ENCODE measurements around the gene ITGA11. TPM values are rescaled to one million over a fixed set of nuclear protein-coding genes. Genes with fewer than 3 reads are reported as not detected.

The ITGA11 gene
- total RNA-seq, 1 donor from 2014 or later, result 3.1 TPM

DNA sequence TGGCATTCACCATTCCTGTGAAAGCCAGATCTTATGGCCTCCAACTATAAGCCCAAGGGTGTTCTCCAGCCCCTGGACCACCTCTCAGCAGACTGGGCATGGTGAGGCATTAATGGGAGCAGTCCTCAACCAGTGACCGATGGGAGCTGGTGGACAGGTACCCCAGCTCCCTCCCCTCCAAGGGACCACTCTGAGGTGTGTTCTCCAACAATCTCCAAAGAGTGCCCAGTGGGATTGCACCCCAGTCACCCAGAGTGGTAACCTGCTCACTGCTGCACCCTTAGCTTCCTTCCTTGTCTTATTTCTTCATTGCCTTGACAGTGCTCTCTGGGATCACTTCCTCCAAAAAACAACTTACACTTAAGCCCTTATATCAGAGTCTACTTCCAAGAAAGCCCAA, 8.2 kb upstream of the ITGA11 start:
- intact Hi-C loops (cut with micrococcal nuclease), result no loop called here
- no peaks in the 10 kb centered on the region for H3K9me3 Mint-ChIP-seq
- no peak overlapping the region for H3K27ac Mint-ChIP-seq
- peaks cover 69% of the 10 kb centered on the region for H3K27me3 Mint-ChIP-seq
- no peak overlapping the region for H3K4me3 Mint-ChIP-seq
- no peak for DNase-seq
- H3K4me1 Mint-ChIP-seq, result no peaks in the 10 kb centered on the region
- H3K36me3 Mint-ChIP-seq (ENCODE audit: low read depth), result no peaks in the 10 kb centered on the region

GRCh38 chr15:68439506-68439905, 7.5 kb upstream of the ITGA11 start:
- intact Hi-C loops (cut with micrococcal nuclease), result no loop called here
- Mint-ChIP-seq H3K4me3 (no peak overlapping the region), H3K27me3 (peaks cover 73% of the 10 kb centered on the region), H3K4me1 (no peaks in the 10 kb centered on the region), H3K9me3 (no peaks in the 10 kb centered on the region), H3K27ac (no peak overlapping the region), H3K36me3 (ENCODE audit: low read depth) (no peaks in the 10 kb centered on the region)
- no peak for DNase-seq

DNA sequence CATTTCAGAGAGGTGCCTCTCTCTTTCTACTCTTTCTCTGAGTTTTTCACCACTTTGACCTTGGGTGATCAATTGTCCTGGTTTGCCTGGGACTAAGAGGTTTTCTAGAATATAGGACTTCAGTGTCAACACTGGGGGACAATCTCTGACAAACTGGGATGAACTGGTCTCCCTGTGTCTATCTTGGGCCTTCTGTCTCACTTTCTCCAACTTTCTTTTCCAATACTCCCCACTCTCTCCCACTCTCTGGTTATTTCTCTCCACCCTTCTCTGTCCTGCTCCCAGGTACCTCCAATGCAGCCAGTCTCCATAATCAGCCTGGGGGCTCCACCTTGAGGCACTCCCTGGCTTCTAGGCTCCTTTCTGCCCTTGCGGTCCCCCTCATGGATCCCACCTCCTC, 4.7 kb upstream of the ITGA11 start:
- no peaks in the 10 kb centered on the region for H3K9me3 Mint-ChIP-seq
- peaks cover 68% of the 10 kb centered on the region for H3K27me3 Mint-ChIP-seq

DNA sequence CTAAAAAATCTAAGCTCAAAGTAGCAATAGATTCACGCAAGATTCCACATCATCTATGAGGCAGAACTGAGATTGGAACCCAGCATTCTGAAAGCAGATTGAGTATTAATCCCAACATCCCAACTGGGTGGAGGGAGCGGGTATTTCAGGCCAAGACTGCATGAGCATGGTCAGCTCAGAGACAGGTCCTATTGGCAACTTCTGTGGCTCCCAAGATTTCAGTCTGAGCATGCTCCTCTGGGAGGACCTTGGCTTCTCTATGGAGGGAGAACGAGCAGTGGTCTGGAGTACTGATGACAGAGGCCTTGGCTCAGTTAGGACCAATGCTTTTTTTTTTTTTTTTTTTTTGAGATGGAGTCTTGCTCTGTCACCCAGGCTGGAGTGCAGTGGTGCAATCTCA, 4.0 kb upstream of the ITGA11 start:
- no peaks in the 10 kb centered on the region for H3K36me3 Mint-ChIP-seq (ENCODE audit: low read depth)

More for the DNA sequence above, 4.7 kb upstream of the ITGA11 start:
- no peaks in the 10 kb centered on the region for H3K4me1 Mint-ChIP-seq
- no peak overlapping the region for H3K27ac Mint-ChIP-seq
- no peak for DNase-seq
- intact Hi-C loops (cut with micrococcal nuclease), result no loop called here
- H3K4me3 Mint-ChIP-seq, result no peak overlapping the region
- H3K36me3 Mint-ChIP-seq (ENCODE audit: low read depth), result no peaks in the 10 kb centered on the region

DNA sequence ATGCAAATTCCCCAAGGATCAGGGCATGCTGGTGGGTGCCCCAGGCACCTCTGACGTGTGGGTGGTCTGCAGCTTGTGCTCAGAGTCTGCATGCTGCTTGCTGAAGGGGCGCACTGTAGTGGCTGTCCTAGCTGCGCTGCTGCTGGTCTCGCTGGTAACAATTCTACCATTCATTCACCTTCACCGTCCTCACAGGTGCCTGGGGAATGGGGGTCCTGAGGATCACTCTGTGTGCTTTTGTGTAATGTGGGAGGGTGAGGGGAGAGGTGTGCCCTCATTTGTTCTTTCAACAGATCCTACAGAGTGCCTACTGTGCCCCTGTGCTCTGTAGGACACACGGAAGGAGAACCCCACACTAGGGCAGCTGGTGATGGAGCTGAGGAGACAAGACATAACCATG, 2.1 kb upstream of the ITGA11 start:
- Mint-ChIP-seq H3K9me3 (no peaks in the 10 kb centered on the region), H3K36me3 (ENCODE audit: low read depth) (no peaks in the 10 kb centered on the region), H3K27ac (no peak overlapping the region), H3K4me1 (no peaks in the 10 kb centered on the region), H3K4me3 (no peak overlapping the region), H3K27me3 (peaks cover 65% of the 10 kb centered on the region)
- intact Hi-C loops (cut with micrococcal nuclease), result no loop called here
- no peak for DNase-seq

More for the DNA sequence above, 4.0 kb upstream of the ITGA11 start:
- no peak for DNase-seq
- intact Hi-C loops (cut with micrococcal nuclease), result no loop called here
- no peaks in the 10 kb centered on the region for H3K9me3 Mint-ChIP-seq
- H3K27me3 Mint-ChIP-seq, result peaks cover 63% of the 10 kb centered on the region
- no peak overlapping the region for H3K4me3 Mint-ChIP-seq
- H3K4me1 Mint-ChIP-seq, result no peaks in the 10 kb centered on the region
- H3K27ac Mint-ChIP-seq, result no peak overlapping the region

DNA sequence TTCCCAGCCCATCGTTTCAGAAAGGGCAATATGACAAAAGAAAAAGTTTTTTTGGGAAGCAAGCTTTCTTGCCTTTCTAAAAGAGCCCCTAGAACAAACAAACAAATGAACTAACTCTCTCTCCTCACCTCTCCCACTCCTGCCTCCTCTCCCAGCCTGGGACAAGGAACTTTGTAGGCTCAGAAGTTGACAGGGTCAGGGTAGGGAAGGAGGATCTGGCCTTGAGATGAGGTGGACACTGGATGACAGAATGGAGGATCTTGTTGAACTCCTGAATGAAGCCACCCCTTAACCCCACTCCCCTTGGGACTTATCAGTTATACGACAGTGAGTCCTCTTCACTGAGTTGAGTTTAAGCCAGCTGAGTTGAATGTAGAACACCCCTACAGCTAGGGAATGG, 1.6 kb upstream of the ITGA11 start:
- H3K9me3 Mint-ChIP-seq, result no peaks in the 10 kb centered on the region
- H3K27ac Mint-ChIP-seq, result no peak overlapping the region
- no peak for DNase-seq
- H3K4me1 Mint-ChIP-seq, result no peaks in the 10 kb centered on the region
- peaks cover 68% of the 10 kb centered on the region for H3K27me3 Mint-ChIP-seq
- H3K36me3 Mint-ChIP-seq (ENCODE audit: low read depth), result no peaks in the 10 kb centered on the region
- intact Hi-C loops (cut with micrococcal nuclease), result no loop called here
- H3K4me3 Mint-ChIP-seq, result no peak overlapping the region

DNA sequence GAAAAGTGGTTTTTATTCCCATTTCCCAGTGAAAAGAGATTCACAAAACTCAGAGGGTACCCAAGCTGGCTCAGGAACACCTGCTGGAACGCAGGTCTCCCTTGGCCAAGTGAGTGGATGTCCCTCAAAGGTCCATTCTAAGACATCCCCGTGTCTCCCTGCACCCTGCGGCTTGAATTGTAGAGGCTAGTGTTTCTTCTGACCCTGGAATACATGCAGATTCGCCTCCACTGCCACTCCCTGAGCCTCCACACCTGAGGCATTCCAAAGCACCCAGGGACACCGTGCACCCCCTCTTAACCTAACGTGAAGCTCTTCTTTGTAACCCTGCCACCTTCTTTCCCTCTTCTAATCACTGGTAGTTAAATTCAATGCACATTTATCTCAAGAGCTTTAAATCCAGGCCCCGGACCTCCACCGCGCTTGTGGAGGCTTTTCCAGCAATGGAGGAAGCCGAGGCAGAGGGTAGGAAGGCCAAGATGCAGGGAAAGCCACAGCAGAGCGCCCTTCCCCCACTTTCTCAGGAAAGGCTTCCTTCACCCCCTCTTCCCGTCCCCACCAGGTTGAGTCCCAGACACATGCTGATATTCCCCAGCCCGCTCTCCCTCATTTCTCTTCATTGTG, 590 bp upstream of the ITGA11 start:
- H3K4me3 Mint-ChIP-seq, result no peak overlapping the region
- no peaks in the 10 kb centered on the region for H3K36me3 Mint-ChIP-seq (ENCODE audit: low read depth)
- DNase-seq, result no peak
- H3K4me1 Mint-ChIP-seq, result no peaks in the 10 kb centered on the region
- no peak overlapping the region for H3K27ac Mint-ChIP-seq
- no peaks in the 10 kb centered on the region for H3K9me3 Mint-ChIP-seq
- H3K27me3 Mint-ChIP-seq, result peaks cover 70% of the 10 kb centered on the region
- intact Hi-C loops (cut with micrococcal nuclease), result no loop called here

DNA sequence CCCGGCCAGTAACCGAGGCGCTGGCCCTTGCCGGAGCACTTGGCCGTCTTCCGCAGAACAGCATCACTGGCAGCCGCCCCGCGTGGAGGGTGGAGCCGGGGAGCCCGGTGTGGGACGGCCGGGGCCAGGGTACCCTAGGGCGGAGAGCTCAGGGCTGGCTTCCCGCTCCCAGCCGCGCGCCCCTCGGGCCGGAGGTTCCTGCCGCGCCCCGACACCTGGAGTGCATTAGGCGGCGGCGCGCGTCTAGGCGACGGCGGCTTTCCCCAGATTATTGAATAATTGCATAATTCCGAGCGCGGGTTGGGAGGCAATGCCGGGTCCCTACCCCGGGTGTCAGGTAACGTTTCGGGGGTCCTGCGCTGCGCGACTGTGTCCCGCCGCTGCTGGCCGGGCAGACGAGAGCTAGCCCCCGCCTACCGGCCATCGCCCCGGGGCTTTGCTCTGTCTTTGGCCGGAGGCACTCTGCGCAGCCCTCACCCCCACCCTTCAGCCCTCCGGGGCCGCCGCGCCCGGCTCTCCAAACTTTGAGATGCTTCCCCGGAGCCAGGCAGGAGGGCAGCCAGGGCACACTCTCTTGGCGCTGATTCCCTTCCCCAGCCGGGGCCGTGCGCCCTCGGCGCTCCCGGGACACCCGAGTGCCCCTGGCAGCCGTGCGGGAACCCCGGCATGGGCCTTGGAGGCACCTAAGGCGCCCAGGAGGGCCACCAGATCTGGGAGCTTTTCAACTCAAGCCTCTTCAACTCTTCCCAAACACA, 749 bp downstream of the ITGA11 start:
- Mint-ChIP-seq H3K27ac (no peak overlapping the region), H3K36me3 (ENCODE audit: low read depth) (no peaks in the 10 kb centered on the region), H3K27me3 (peaks cover 65% of the 10 kb centered on the region), H3K9me3 (no peaks in the 10 kb centered on the region), H3K4me3 (no peak overlapping the region), H3K4me1 (no peaks in the 10 kb centered on the region)
- no peak for DNase-seq
- intact Hi-C loops (cut with micrococcal nuclease), result no loop called here

DNA sequence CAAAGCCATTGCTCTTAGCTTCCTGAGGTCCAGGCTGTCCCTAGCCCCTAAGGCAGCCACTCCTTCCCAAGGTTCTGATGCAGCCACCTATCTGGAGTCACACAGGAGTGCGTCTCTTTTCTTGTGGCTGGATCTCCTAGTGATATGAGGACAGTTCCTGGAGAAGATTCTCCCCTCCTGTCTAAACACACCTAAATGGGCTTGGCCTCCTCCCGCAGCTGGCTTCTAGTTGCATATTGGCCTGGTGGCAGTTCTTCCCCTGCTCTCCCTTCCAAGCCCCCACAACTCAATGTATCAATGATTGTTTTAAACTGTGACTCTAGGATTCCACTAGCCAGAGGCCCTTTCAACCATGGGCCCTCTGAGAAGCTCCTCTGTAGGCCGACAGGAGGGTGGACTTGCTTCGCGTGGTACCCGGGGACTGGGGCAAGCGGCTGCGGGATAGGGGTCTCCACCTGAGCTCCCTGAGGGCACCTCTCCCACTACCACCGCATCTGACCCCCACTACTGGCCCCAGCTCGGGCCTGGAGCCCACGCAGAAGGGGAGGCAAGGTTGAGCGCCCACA, 1.4 kb downstream of the ITGA11 start:
- H3K4me3 Mint-ChIP-seq, result no peak overlapping the region
- H3K9me3 Mint-ChIP-seq, result no peaks in the 10 kb centered on the region
- no peaks in the 10 kb centered on the region for H3K36me3 Mint-ChIP-seq (ENCODE audit: low read depth)
- no peak overlapping the region for H3K27ac Mint-ChIP-seq
- H3K4me1 Mint-ChIP-seq, result no peaks in the 10 kb centered on the region
- peaks cover 63% of the 10 kb centered on the region for H3K27me3 Mint-ChIP-seq
- intact Hi-C loops (cut with micrococcal nuclease), result no loop called here
- no peak for DNase-seq

DNA sequence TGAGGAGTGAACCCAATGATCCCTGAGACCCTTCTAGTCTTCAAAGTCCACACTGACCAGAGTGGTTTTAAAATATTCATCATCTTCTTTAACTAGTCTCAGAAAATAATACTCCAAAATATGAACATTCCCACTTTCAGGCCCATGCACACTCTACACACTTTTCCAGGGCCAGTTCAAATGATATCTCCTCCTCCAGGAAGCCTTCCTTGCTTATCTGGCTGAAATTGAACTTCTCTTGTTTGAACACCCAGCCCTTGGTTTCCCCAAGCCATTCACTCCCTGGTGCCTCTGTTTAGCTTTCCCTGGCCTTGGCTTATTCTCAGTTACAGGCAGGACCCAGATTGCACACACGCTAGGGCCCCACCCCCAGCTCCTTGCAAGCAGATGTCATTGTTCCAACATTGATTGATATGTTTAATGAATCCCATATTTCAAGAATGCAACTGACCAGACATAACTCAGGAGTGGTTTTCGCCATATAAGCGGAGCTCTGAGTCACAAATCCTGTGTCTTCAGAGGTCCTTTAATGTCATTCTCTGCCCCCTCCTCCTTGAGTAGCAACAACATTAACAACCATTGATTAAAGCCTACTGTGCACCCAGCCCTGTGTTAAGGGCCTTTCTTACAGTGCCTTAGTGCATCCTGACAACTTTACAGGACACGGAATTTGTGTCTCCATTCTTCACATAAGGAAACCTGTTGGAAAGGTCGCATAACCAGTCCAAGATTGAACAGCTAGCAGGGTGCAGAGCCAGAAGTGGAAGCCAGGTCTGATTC, 2.1 kb downstream of the ITGA11 start:
- no peaks in the 10 kb centered on the region for H3K9me3 Mint-ChIP-seq
- DNase-seq, result no peak
- H3K36me3 Mint-ChIP-seq (ENCODE audit: low read depth), result no peaks in the 10 kb centered on the region
- no peak overlapping the region for H3K27ac Mint-ChIP-seq
- peaks cover 60% of the 10 kb centered on the region for H3K27me3 Mint-ChIP-seq
- H3K4me3 Mint-ChIP-seq, result no peak overlapping the region
- intact Hi-C loops (cut with micrococcal nuclease), result no loop called here
- no peaks in the 10 kb centered on the region for H3K4me1 Mint-ChIP-seq

DNA sequence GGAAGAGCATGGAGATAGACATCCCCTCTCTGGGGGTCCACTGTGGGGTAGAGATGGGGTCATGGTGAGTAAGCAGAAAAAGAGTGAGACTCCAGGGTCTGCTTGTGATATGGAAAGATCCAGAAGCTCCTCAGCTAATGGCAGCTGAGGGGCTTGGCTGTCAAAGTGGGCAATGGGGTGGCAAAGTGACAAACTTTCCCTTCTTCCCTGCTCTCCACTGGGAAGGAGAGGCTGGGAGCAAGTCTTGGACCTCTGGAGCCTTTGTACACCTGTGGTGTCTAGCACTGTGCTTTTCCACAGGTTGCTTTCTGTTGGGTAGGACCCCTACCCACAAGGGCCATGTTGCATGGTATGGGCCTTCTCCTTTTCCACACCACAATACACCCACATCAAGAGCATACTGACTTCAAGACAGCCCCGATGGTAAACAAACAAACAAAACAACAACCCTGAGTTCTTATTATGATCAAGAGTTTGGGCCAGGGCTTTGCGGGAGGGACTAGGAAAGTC, 3.5 kb downstream of the ITGA11 start:
- Mint-ChIP-seq H3K4me1 (no peaks in the 10 kb centered on the region), H3K4me3 (no peak overlapping the region), H3K27me3 (peaks cover 51% of the 10 kb centered on the region), H3K36me3 (ENCODE audit: low read depth) (no peaks in the 10 kb centered on the region), H3K9me3 (no peaks in the 10 kb centered on the region), H3K27ac (no peak overlapping the region)
- intact Hi-C loops (cut with micrococcal nuclease), result no loop called here
- no peak for DNase-seq

GRCh38 chr15:68427963-68428362, 4.0 kb downstream of the ITGA11 start:
- H3K36me3 Mint-ChIP-seq (ENCODE audit: low read depth), result no peaks in the 10 kb centered on the region
- no peaks in the 10 kb centered on the region for H3K4me1 Mint-ChIP-seq
- no peaks in the 10 kb centered on the region for H3K9me3 Mint-ChIP-seq
- no peak overlapping the region for H3K4me3 Mint-ChIP-seq
- DNase-seq, result no peak
- H3K27ac Mint-ChIP-seq, result no peak overlapping the region
- intact Hi-C loops (cut with micrococcal nuclease), result no loop called here
- peaks cover 46% of the 10 kb centered on the region for H3K27me3 Mint-ChIP-seq

DNA sequence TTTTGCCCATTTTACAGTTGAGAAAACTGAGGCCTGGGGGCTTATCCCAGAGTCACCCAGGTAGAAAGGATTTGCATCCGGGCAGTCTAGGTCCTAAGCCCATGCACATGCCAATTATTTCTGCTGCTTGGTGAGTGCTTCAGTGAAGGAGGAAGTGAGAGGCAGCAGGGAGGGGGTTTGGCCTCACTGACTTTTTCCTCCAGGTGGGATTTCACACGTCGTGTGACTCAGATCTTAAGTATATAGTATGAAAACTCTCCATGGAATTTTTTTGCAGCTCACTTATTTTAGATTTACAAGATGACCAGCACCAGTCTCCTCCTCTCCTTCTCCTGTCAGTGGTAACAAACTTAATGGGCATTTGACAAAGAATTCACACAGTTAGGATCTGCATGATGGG, 4.6 kb downstream of the ITGA11 start:
- H3K4me1 Mint-ChIP-seq, result no peaks in the 10 kb centered on the region
- peaks cover 40% of the 10 kb centered on the region for H3K27me3 Mint-ChIP-seq
- H3K9me3 Mint-ChIP-seq, result no peaks in the 10 kb centered on the region
- no peak overlapping the region for H3K27ac Mint-ChIP-seq
- H3K4me3 Mint-ChIP-seq, result no peak overlapping the region
- no peak for DNase-seq
- no peaks in the 10 kb centered on the region for H3K36me3 Mint-ChIP-seq (ENCODE audit: low read depth)
- intact Hi-C loops (cut with micrococcal nuclease), result no loop called here

DNA sequence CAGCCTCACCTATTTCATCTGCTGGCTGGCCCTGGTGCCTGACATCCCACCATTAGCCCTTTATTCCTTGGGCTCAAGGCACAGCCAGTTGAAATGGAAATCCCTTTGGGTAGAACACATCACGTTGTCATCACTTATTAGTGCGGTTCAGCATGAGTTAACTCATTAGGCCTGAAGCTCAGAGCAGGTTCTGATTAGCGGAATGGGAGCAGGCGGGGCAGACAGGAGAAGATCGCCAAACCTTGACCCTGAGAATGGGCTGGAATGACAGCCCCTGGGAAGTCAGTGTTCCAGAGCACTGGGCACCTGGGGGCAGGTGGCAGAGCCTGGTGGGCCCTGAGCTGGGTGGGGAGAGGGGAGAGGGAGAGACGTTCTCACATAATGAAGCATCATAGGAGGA, 5.8 kb downstream of the ITGA11 start:
- no peak overlapping the region for H3K27ac Mint-ChIP-seq
- no peaks in the 10 kb centered on the region for H3K36me3 Mint-ChIP-seq (ENCODE audit: low read depth)
- peaks cover 35% of the 10 kb centered on the region for H3K27me3 Mint-ChIP-seq
- no peak overlapping the region for H3K4me3 Mint-ChIP-seq
- intact Hi-C loops (cut with micrococcal nuclease), result no loop called here
- H3K9me3 Mint-ChIP-seq, result no peaks in the 10 kb centered on the region
- DNase-seq, result no peak
- H3K4me1 Mint-ChIP-seq, result no peaks in the 10 kb centered on the region

Measured in activated CD4-positive, alpha-beta T cell treated with anti-CD3 and anti-CD28 coated beads, Interleukin-2, amount 10 ng/mL, durations not matched to agents 24 days and 14 days (primary cell).